Activated CD4-positive, CD25-positive, alpha-beta regulatory T cell treated with anti-CD3 and anti-CD28 coated beads, Interleukin-2, amount 50 U/mL, for 72 hours (primary cell): Measurements from ENCODE around the gene FHAD1.

Experiments used
- DNase-seq: peaks from one replicate; pipeline ENCODE4 v3.0.0; 2021

FHAD1 gene

DNA sequence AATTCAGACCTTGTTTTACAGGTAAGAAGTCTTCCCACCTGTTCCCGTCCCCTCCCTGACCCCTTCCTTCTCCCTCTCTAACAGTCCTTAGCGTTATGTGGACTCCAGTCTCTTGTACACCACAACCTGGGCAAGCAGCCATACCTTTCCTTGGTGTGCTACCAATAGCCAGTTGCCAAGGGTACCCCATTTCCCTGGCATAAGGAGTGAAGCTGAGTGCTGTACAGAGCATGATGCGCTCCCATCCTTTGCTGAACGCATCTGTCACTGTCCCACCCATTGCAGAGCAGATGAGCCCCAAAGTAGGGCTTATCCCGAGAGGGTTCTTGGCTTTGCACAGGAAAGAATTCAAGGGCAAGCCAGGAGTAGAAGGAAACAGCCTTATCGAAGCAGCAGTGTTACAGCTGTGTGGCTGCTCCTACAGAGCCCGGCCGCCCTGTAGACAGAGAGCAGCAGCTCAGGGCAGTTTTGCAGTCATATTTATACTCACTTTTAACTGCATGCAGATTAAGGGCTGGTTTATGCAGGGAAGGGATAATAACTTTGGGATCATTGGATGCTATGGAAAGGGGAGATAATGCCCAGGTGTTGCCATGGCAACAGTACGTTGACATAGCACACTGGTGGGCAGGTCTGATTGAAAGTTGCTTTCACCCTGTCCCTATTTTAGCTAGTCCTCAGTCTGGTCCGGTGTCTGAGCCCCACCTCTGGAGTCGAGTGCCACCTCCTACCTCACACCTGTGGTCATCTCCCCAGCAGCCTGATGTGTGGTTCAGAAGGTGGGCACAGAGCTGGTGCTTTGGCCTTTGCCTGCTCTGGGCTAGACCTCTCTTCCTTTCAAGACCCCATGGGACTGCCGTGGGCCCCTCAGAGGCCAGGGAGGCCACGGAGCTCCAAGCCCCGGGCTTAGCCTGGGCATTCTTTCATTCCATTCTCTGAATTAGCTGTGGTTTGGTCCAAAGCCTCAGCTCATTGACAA is 5.1 kb downstream of the FHAD1 start:
- no peak for DNase-seq

- no peak for DNase-seq
Measured at GRCh38 chr1:15254559-15254958, 7.5 kb downstream of the FHAD1 start.

DNA sequence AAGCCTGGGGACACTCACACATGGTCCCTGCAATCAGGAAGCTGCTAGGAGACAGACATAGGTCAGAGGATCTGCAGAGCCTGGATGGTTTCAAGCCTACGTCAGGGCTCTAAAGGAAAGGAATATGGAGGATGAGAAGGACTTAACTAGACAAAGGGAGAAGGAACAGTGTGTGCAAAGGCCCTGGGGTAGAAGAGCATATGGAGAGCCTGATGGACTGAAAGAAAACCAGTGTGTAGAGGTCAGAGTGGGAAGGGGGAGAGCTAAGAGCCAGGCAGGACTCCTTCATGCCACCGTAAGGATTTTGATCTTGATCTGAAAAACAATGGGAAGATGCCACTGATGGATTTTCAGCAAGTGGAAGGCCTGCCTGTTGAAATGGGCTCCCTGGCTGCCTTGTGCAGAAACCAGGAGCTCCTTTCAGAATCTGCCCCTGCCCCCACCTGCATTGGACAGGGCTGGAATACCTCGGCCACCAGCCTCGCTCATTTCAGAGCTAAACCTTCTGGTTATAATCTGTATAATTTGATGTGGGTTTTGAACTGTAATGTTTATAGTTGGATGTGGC is 8.6 kb downstream of the FHAD1 start:
- DNase-seq, result no peak

GRCh38 chr1:15256584-15256983 is 9.6 kb downstream of the FHAD1 start:
- DNase-seq, result no peak

DNA sequence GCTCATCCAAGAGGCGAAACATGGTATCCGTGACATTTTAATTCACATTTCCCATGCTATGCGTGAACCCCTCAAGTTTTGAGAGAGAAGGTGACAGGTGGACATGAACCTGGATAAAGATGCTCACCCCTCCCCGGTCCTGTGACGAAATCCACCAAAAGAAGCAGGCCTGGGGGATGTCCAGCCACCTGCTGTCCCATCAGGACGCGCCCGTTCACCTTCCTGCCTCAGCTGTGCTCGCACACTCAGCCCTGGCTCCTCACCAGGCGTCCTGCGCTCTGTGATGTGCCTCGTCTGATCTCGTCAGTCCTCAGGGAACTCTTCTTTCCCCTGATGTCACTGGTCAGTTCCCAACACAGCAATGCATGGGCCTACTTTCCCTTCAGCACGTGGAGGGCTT is 10.3 kb downstream of the FHAD1 start:
- no peak for DNase-seq

DNA sequence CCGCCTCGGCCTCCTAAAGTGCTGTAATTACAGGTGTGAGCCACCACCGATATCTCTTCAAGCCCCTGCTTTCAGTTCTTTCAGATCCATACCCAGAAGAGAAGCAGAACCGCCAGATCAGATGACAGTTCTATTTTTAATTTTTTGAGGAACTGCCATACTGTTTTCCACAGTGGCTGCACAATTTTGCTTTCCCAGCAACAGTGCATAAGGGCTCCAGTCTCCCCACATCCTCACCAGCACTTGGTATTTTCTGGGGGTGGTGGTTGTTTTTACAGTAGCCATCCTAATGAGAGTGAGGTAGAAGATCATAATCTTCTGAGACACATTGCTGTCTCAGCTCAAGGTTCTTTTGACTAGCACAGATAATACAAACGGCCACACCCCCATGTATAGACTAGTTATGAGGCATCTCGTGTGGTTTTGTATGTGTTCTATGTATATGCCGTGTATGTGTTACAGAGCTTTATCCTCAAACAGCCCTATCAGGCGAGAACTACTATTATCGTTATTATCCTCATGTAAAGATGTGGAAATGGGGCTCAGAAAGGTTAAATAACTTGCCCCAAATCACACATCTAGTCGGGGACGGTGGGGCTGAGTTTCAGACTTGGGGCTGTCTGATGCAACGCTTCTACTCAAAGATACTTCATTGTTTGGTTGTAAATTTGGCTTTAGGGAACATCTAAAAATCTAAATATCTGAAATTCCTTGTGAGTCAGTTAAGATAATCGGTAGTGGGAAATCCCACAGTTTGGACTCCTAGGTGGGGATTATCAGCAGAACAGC is 12.0 kb downstream of the FHAD1 start:
- no peak for DNase-seq

DNA sequence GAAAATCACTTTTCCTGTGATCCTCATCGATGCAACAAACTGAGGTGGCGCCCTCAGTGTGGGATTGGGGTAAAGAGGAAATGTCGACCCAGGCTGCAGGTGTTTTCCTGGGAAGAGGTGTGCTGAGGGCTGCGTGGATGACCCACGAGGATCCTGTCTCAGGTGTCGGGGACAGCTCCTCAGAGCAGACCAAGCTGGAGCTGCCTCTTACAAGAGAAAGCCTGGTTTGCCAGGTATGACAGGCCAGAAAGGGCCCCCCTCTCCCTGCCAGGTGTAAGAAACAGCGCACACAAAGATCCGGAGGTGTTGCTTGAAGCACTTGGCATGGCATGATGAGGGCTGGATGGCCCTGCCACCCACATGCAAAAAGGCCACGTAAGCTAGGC is 12.6 kb downstream of the FHAD1 start:
- DNase-seq, result no peak

DNA sequence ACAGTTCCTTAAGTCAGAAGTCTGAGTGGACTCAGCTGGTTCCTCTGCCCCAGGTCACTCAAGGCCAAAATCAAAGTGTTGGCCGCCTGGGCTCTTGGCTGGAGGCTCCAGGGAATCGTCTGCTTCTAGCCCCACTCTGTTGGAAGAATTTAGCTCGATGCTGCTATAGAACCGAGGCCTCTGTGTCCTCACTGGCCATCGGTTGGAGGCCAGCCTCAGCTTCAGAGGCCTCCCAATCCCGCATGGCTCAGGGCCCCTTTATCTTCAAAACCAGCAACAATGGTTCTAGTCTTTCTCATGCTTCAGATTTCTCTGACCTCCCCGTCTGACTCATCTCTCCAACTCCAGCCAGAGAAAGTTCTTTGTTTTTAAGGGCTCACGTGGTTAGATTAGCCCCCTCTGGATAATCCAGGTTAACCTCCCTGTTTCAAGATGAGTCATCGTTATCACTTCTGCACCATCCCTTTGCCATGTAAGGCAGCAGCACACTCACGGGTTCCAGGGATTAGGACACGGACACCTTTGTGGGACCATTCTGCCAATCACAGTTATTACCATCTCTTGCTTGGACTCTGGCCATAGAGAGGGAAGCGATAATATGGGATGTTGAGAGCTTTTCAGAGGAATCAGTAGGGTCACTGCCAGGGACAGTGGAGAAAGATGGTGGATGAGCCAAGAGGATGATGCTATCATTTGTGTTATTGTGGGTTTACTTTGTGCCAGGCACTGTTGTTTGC is 13.6 kb downstream of the FHAD1 start:
- DNase-seq, result no peak

GRCh38 chr1:15261155-15262002 is 14.4 kb downstream of the FHAD1 start:
- DNase-seq, result no peak

- no peak for DNase-seq
Measured at GRCh38 chr1:15262003-15262377, 15.0 kb downstream of the FHAD1 start.

GRCh38 chr1:15262706-15263105 is 15.7 kb downstream of the FHAD1 start:
- DNase-seq, result no peak

DNA sequence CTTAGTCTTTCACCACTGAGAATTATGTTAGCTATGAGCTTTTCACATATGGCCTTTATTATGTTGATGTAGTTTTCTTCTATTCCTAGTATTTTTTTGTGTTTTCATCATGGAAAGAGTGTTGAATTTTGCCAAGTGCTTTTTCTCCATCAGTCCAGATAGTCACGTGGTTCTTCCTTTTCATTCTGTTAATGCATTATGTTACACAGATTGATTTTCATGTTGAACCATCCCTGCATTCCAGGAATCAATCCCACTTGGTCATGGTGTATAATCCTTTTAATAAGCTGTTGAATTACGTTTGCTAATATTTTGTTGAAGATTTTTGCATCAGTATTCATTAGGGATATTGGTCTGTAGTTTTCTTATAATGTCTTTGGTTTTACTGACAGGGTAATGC is 17.7 kb downstream of the FHAD1 start:
- DNase-seq, result no peak

- DNase-seq, result no peak
Measured at GRCh38 chr1:15271196-15271595, 24.2 kb downstream of the FHAD1 start.

DNA sequence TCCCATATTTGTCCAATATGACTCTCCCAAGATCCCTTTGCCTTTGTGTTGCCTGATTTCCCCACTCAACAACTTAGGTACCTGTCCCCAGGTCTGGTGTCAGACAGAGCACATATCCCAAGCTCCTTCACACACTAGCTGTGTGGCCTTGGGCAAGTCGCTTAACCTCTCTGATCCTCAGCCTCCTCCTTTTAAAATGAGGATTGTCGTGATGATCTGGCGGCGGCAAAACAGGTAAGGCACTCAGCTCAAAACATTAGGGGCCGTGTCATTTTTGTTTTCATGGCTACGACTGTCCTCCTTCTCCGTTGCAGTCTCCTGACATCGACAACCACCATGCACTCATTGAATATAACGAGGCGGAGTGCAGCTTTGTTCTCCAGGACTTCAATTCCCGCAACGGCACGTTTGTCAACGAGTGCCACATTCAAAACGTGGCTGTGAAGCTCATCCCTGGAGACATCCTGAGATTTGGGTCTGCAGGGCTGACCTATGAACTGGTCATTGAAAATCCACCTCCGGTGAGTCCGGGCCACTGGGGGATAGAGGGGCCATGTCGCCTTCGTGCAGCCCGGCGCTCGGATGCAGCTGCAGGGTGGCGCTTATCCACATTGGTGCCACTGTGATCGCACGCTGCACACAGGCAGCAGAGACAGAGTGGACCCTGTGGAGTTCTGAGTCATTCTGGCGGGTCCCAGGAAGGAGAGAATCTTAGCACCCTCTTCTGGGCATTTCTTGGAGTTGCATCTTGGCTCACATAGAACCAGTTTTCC is 25.2 kb downstream of the FHAD1 start:
- DNase-seq, result no peak

DNA sequence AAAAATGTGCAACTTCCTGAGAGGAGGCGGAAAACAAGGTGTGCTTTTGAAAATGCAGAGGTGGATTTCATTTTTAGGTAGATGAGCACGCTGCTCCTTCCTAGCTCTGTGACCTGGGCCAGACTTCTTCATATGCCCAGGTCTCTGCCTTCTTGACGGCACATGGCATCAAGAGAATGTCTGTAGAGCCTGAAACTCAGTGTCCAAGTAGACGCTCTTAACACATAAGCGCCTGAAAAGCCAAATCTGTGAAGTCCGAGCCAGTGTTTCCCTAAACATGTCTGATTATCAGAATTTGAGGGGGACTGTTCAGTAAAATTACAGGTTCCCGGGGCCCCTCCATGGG is 25.7 kb downstream of the FHAD1 start:
- no peak for DNase-seq

GRCh38 chr1:15273274-15273673 is 26.3 kb downstream of the FHAD1 start:
- DNase-seq, result no peak

- no peak for DNase-seq
Measured at GRCh38 chr1:15275921-15276683, 29.1 kb downstream of the FHAD1 start.

- no peak for DNase-seq
Measured at GRCh38 chr1:15276691-15277446, 29.8 kb downstream of the FHAD1 start.

DNA sequence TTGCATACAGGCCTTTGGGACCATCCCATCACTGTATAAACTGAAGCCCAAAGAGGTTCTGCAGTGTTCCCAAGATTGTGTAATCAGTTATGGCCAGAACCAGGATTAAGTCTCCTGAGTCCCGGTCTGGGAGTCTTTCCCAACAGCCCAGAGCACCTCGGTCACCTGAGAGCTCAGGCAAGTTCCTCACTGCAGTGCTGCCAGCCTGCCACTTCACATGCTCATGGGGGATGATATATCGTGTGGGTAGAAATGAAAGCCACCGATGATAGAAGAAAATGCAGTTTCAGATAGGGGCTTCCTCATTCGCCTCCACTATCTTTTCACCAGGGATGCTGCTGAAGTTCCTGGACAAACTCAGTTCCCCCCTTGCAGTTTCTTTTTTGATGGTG is 30.4 kb downstream of the FHAD1 start:
- no peak for DNase-seq

DNA sequence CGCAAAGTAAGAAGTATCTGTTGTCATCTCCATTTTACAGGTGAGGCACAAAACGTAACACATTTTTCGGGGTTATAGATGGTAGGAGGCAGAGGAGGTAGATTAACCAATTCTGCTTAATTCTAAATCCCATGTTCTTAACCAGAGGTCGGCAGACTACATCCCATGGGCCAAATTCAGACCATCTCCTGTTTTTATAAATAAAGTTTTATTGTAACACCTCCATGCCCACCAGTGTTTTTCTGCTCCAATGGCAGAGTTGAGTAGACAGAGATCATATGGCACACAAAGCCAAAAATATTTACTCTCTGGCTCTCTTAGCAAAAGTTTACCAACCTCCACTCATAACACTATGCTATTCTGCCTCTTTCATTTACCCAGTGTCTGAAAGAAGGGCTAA is 30.9 kb downstream of the FHAD1 start:
- DNase-seq, result no peak
